NCI-H1048 (cell line): ENCODE data around the gene PFKFB4.

Experiments
- DNase-seq: peaks from one replicate; lab custom pipeline; 2025; lab: John Stamatoyannopoulos, UW

Gene PFKFB4

GRCh38 chr3:48584836-48585235, 28.2 kb upstream of the PFKFB4 start:
- DNase-seq: no peak

GRCh38 chr3:48581621-48582481, 25.2 kb upstream of the PFKFB4 start:
- no peak for DNase-seq

- no peak for DNase-seq
Measured at GRCh38 chr3:48576647-48577046, 20.0 kb upstream of the PFKFB4 start.

- DNase-seq: no peak
Measured at GRCh38 chr3:48575366-48575765, 18.8 kb upstream of the PFKFB4 start.

- no peak for DNase-seq
Measured at GRCh38 chr3:48573973-48574585, 17.5 kb upstream of the PFKFB4 start.

GRCh38 chr3:48572517-48572916, 15.9 kb upstream of the PFKFB4 start:
- no peak for DNase-seq

- no peak for DNase-seq
Measured at GRCh38 chr3:48571938-48572337, 15.3 kb upstream of the PFKFB4 start.

GRCh38 chr3:48569808-48570450, 13.3 kb upstream of the PFKFB4 start:
- no peak for DNase-seq

- no peak for DNase-seq
Measured at GRCh38 chr3:48569400-48569799, 12.8 kb upstream of the PFKFB4 start.

- DNase-seq: no peak
Measured at GRCh38 chr3:48568476-48568875, 11.9 kb upstream of the PFKFB4 start.

- no peak for DNase-seq
Measured at GRCh38 chr3:48567500-48567899, 10.9 kb upstream of the PFKFB4 start.

- no peak for DNase-seq
Measured at GRCh38 chr3:48567090-48567489, 10.5 kb upstream of the PFKFB4 start.

- no peak for DNase-seq
Measured at GRCh38 chr3:48566401-48566760, 9.8 kb upstream of the PFKFB4 start.

- no peak for DNase-seq
Measured at GRCh38 chr3:48565591-48566400, 9.2 kb upstream of the PFKFB4 start.

- no peak for DNase-seq
Measured at GRCh38 chr3:48565186-48565585, 8.6 kb upstream of the PFKFB4 start.

- DNase-seq: no peak
Measured at GRCh38 chr3:48564667-48565066, 8.1 kb upstream of the PFKFB4 start.

- DNase-seq: no peak
Measured at GRCh38 chr3:48564022-48564421, 7.4 kb upstream of the PFKFB4 start.

GRCh38 chr3:48563382-48563918, 6.8 kb upstream of the PFKFB4 start, which contains the start of gene UCN2:
Gene UCN2 (minus strand): TSS chr3:48563781. CDS start chr3:48563124, 657 bp downstream.
- DNase-seq: no peak

GRCh38 chr3:48562367-48563095, 5.9 kb upstream of the PFKFB4 start:
- DNase-seq: no peak

- no peak for DNase-seq
Measured at GRCh38 chr3:48561045-48561736, 4.6 kb upstream of the PFKFB4 start.

GRCh38 chr3:48560648-48561018, 4.0 kb upstream of the PFKFB4 start:
- no peak for DNase-seq
